Measurements from ENCODE around the gene NRTN. TPM values are rescaled to one million over a fixed set of nuclear protein-coding genes. Genes with fewer than 3 reads are reported as not detected.

The NRTN gene
- total and polyA plus RNA-seq, 2 of the 13 experiments (the other 11 are each of a cell fraction or from before 2014, with no cell fraction given) = 4.1 to 5.3 TPM

- TF ChIP-seq, protein P1, sequence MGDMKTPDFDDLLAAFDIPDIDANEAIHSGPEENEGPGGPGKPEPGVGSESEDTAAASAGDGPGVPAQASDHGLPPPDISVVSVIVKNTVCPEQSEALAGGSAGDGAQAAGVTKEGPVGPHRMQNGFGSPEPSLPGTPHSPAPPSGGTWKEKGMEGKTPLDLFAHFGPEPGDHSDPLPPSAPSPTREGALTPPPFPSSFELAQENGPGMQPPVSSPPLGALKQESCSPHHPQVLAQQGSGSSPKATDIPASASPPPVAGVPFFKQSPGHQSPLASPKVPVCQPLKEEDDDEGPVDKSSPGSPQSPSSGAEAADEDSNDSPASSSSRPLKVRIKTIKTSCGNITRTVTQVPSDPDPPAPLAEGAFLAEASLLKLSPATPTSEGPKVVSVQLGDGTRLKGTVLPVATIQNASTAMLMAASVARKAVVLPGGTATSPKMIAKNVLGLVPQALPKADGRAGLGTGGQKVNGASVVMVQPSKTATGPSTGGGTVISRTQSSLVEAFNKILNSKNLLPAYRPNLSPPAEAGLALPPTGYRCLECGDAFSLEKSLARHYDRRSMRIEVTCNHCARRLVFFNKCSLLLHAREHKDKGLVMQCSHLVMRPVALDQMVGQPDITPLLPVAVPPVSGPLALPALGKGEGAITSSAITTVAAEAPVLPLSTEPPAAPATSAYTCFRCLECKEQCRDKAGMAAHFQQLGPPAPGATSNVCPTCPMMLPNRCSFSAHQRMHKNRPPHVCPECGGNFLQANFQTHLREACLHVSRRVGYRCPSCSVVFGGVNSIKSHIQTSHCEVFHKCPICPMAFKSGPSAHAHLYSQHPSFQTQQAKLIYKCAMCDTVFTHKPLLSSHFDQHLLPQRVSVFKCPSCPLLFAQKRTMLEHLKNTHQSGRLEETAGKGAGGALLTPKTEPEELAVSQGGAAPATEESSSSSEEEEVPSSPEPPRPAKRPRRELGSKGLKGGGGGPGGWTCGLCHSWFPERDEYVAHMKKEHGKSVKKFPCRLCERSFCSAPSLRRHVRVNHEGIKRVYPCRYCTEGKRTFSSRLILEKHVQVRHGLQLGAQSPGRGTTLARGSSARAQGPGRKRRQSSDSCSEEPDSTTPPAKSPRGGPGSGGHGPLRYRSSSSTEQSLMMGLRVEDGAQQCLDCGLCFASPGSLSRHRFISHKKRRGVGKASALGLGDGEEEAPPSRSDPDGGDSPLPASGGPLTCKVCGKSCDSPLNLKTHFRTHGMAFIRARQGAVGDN (CRISPR knock-in tag; IDR thresholded peaks at IDR 0.05) = peak; percentile 85
- no peak for TF ChIP-seq ZNF678 (CRISPR knock-in tag; IDR thresholded peaks at IDR 0.05)
- TF ChIP-seq ZXDC (CRISPR knock-in tag; IDR thresholded peaks at IDR 0.05) = no peak
- TF ChIP-seq ZNF101 (CRISPR knock-in tag; IDR thresholded peaks at IDR 0.05; ENCODE audit: borderline replicate concordance, low read depth) = no peak
- TF ChIP-seq ZEB1 (IDR thresholded peaks at IDR 0.05; ENCODE audit: insufficient replicate concordance, low read depth) = no peak
- TF ChIP-seq ZNF543 (CRISPR knock-in tag; IDR thresholded peaks at IDR 0.05) = no peak
- no peak for TF ChIP-seq POLR2A (IDR thresholded peaks at IDR 0.05; ENCODE audit: insufficient read depth in 1 of 2, low read depth in 2 of 2, low read length in 2 of 2)
- peak; percentile 55; the same call in 1 of the 2 replicates for TF ChIP-seq TARDBP (CRISPR knock-in tag; IDR thresholded peaks at IDR 0.05)
- no peak for TF ChIP-seq IKZF4 (CRISPR knock-in tag; IDR thresholded peaks at IDR 0.05; ENCODE audit: borderline replicate concordance, low read depth, not compliant biosample characterization)
- TF ChIP-seq, protein P2, sequence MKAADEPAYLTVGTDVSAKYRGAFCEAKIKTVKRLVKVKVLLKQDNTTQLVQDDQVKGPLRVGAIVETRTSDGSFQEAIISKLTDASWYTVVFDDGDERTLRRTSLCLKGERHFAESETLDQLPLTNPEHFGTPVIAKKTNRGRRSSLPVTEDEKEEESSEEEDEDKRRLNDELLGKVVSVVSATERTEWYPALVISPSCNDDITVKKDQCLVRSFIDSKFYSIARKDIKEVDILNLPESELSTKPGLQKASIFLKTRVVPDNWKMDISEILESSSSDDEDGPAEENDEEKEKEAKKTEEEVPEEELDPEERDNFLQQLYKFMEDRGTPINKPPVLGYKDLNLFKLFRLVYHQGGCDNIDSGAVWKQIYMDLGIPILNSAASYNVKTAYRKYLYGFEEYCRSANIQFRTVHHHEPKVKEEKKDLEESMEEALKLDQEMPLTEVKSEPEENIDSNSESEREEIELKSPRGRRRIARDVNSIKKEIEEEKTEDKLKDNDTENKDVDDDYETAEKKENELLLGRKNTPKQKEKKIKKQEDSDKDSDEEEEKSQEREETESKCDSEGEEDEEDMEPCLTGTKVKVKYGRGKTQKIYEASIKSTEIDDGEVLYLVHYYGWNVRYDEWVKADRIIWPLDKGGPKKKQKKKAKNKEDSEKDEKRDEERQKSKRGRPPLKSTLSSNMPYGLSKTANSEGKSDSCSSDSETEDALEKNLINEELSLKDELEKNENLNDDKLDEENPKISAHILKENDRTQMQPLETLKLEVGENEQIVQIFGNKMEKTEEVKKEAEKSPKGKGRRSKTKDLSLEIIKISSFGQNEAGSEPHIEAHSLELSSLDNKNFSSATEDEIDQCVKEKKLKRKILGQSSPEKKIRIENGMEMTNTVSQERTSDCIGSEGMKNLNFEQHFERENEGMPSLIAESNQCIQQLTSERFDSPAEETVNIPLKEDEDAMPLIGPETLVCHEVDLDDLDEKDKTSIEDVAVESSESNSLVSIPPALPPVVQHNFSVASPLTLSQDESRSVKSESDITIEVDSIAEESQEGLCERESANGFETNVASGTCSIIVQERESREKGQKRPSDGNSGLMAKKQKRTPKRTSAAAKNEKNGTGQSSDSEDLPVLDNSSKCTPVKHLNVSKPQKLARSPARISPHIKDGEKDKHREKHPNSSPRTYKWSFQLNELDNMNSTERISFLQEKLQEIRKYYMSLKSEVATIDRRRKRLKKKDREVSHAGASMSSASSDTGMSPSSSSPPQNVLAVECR (CRISPR knock-in tag; IDR thresholded peaks at IDR 0.05; ENCODE audit: borderline replicate concordance) = peak; percentile 64; the same call in 1 of the 2 replicates
- no peak for TF ChIP-seq ARID2 (CRISPR knock-in tag; IDR thresholded peaks at IDR 0.05; ENCODE audit: borderline replicate concordance)
- 0 out of 2 replicates have a peak, but pooled peaks have one; percentile 26 for TF ChIP-seq FOXO1 (CRISPR knock-in tag; IDR thresholded peaks at IDR 0.05)
- TF ChIP-seq ZNF121 (CRISPR knock-in tag; IDR thresholded peaks at IDR 0.05) = no peak
- TF ChIP-seq IRF1 (CRISPR knock-in tag; IDR thresholded peaks at IDR 0.05; ENCODE audit: low read depth) = no peak
- TF ChIP-seq ZNF432 (CRISPR knock-in tag; IDR thresholded peaks at IDR 0.05; ENCODE audit: borderline replicate concordance) = no peak
- TF ChIP-seq PHB2 (IDR thresholded peaks at IDR 0.05; ENCODE audit: partially characterized antibody) = no peak
- no peak for TF ChIP-seq HOXA9 (CRISPR knock-in tag; IDR thresholded peaks at IDR 0.05; ENCODE audit: borderline replicate concordance)
- TF ChIP-seq ZNF7 (CRISPR knock-in tag; IDR thresholded peaks at IDR 0.05) = no peak
Observed at GRCh38 chr19:5805462-5806132, 730 bp downstream of the NRTN start (continued).
